ENCODE measurements around the gene TMPRSS6. TPM values are rescaled to one million over a fixed set of nuclear protein-coding genes. Genes with fewer than 3 reads are reported as not detected.

Gene TMPRSS6
- total RNA-seq, 4 donors from 2014 or later: 0.27 to 0.88 TPM; not detected in 2

GRCh38 chr22:37129866-37130441 is 20.4 kb upstream of the TMPRSS6 start:
- no peak overlapping the region for H3K27ac ChIP-seq
- H3K4me1 ChIP-seq: no peaks in the 10 kb centered on the region
- TF ChIP-seq, protein P1, sequence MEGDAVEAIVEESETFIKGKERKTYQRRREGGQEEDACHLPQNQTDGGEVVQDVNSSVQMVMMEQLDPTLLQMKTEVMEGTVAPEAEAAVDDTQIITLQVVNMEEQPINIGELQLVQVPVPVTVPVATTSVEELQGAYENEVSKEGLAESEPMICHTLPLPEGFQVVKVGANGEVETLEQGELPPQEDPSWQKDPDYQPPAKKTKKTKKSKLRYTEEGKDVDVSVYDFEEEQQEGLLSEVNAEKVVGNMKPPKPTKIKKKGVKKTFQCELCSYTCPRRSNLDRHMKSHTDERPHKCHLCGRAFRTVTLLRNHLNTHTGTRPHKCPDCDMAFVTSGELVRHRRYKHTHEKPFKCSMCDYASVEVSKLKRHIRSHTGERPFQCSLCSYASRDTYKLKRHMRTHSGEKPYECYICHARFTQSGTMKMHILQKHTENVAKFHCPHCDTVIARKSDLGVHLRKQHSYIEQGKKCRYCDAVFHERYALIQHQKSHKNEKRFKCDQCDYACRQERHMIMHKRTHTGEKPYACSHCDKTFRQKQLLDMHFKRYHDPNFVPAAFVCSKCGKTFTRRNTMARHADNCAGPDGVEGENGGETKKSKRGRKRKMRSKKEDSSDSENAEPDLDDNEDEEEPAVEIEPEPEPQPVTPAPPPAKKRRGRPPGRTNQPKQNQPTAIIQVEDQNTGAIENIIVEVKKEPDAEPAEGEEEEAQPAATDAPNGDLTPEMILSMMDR (IDR thresholded peaks at IDR 0.05): no peak
- TF ChIP-seq POLR2A (IDR thresholded peaks at IDR 0.05): no peak
- no peak overlapping the region for H3K4me3 ChIP-seq
- no peaks in the 10 kb centered on the region for H3K9me3 ChIP-seq
- H3K27me3 ChIP-seq: no peaks in the 10 kb centered on the region
- DNase-seq: no peak
- H3K36me3 ChIP-seq: no peaks in the 10 kb centered on the region

GRCh38 chr22:37128555-37129281 is 19.2 kb upstream of the TMPRSS6 start:
- Histone ChIP-seq H3K27ac (no peak overlapping the region), H3K4me3 (no peak overlapping the region), H3K36me3 (no peaks in the 10 kb centered on the region), H3K27me3 (no peaks in the 10 kb centered on the region), H3K9me3 (no peaks in the 10 kb centered on the region), H3K4me1 (no peaks in the 10 kb centered on the region)
- TF ChIP-seq POLR2A (IDR thresholded peaks at IDR 0.05): no peak
- TF ChIP-seq, protein P1 (IDR thresholded peaks at IDR 0.05): no peak
- no peak for DNase-seq

DNA sequence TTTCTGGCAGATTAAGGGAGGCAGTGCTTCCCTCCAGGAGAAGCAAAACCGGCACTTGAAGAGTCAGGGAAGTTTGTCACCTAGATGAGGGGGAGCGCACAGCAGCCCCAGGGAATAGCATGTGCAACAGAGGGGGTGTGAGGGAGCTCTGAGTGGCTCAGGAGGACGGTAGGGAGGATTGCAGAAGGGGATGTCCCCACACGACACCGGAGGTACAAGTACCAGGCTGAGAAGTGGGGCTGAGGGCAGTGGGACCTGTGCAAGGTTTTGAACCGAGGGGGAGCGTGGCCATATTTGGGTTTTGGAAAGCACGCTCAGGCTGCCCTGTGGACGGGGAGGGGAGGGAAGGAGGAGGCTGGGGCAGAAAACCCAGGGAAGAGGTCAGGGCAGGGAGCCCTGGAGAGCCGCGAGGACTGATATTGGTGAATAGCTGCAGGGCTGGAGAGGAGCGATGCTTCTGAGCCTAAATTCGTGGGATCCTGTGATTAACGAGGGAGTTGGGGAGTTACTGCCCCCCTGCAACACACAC is 17.9 kb upstream of the TMPRSS6 start:
- H3K36me3 ChIP-seq: no peaks in the 10 kb centered on the region
- H3K27me3 ChIP-seq: no peaks in the 10 kb centered on the region
- no peak overlapping the region for H3K4me3 ChIP-seq
- TF ChIP-seq POLR2A (IDR thresholded peaks at IDR 0.05): no peak
- H3K4me1 ChIP-seq: peaks cover 0 to 3% (median 0%) of the 10 kb centered on the region in 4 donors
- no peaks in the 10 kb centered on the region for H3K9me3 ChIP-seq
- DNase-seq: no peak
- no peak overlapping the region for H3K27ac ChIP-seq

DNA sequence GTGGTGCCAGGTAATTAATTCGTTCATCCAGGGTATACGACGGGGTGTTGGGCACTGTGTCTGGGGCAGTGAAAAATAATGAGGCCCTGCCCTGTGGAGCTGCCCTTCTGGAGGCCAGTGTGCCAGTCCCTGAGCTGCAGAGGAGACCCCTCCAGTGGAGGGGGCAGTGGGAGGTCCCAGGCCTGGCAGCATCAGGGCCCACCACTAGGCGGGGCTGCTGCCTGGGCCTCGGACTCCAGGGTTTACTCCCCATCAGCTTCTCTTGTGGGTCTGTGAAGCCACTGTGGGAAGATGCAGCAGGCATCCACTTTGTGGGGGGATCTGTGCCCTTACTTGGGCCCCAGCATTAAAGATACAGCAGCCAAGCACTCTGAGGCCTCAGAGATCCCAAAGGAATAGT is 17.4 kb upstream of the TMPRSS6 start:
- DNase-seq: no peak
- no peak overlapping the region for H3K4me3 ChIP-seq
- no peak for TF ChIP-seq POLR2A (IDR thresholded peaks at IDR 0.05)
- TF ChIP-seq, protein P1 (IDR thresholded peaks at IDR 0.05): peak in 4 of 6 experiments; percentile 25 to 39 (median 32)
- no peaks in the 10 kb centered on the region for H3K27me3 ChIP-seq
- no peaks in the 10 kb centered on the region for H3K9me3 ChIP-seq
- H3K36me3 ChIP-seq: no peaks in the 10 kb centered on the region
- peaks cover 0 to 5% (median 0%) of the 10 kb centered on the region in 4 donors for H3K4me1 ChIP-seq
- H3K27ac ChIP-seq: no peak overlapping the region

- no peaks in the 10 kb centered on the region for H3K27me3 ChIP-seq
- H3K4me3 ChIP-seq: no peak overlapping the region
- peaks cover 0 to 5% (median 0%) of the 10 kb centered on the region in 4 donors for H3K4me1 ChIP-seq
- H3K9me3 ChIP-seq: no peaks in the 10 kb centered on the region
- TF ChIP-seq, protein P1 (IDR thresholded peaks at IDR 0.05): no peak
- no peak for TF ChIP-seq POLR2A (IDR thresholded peaks at IDR 0.05)
- no peaks in the 10 kb centered on the region for H3K36me3 ChIP-seq
- no peak for DNase-seq
- H3K27ac ChIP-seq: no peak overlapping the region
Measured at GRCh38 chr22:37126383-37126782, 16.9 kb upstream of the TMPRSS6 start.

DNA sequence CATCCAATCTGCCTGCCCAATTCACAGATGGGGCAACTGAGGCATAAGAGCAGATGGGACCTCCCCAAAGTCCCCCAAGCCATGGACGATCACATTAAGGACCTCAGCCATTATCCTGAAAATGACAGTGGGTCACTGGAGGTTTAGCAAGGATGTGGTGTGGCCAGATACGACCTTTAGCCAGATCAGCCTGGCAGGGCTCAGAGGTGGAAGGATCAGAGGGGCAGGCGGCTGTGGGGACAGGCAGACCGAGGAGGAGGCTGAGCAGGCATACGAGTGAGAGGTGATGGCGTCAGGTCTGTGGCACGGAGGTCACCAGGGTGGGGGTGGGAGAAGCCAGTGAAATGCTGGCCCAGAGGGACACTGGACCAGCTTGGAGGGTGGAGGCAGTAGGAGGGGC is 14.1 kb upstream of the TMPRSS6 start:
- TF ChIP-seq, protein P1 (IDR thresholded peaks at IDR 0.05): no peak
- TF ChIP-seq POLR2A (IDR thresholded peaks at IDR 0.05): no peak
- Histone ChIP-seq H3K4me3 (no peak overlapping the region), H3K27me3 (no peaks in the 10 kb centered on the region), H3K9me3 (no peaks in the 10 kb centered on the region), H3K27ac (no peak overlapping the region), H3K36me3 (no peaks in the 10 kb centered on the region), H3K4me1 (peaks cover 0 to 5% (median 0%) of the 10 kb centered on the region in 4 donors)
- no peak for DNase-seq

Measured in Peyer's patch (tissue), 4 donors.